Iris pigment epithelial cell (primary cell): ENCODE data around the gene SEMA4D.

Experiments
- DNase-seq: peaks from one replicate; pipeline ENCODE4 v3.0.0-alpha.2; 2011; ENCODE audit warnings: low read depth

SEMA4D gene

GRCh38 chr9:89502038-89502601 lies 4.2 kb upstream of the SEMA4D start:
- DNase-seq, result no peak

GRCh38 chr9:89501311-89501898 lies 3.5 kb upstream of the SEMA4D start:
- no peak for DNase-seq

- no peak for DNase-seq
These were observed 2.1 kb upstream of the SEMA4D start for GRCh38 chr9:89500008-89500407.

- no peak for DNase-seq
These were observed 1.1 kb upstream of the SEMA4D start for GRCh38 chr9:89498852-89499480.

GRCh38 chr9:89497257-89497963 lies 503 bp downstream of the SEMA4D start:
- DNase-seq, result no peak

- no peak for DNase-seq
These were observed 1.2 kb downstream of the SEMA4D start for GRCh38 chr9:89496645-89497256.

- no peak for DNase-seq
These were observed 1.9 kb downstream of the SEMA4D start for GRCh38 chr9:89495824-89496560.

GRCh38 chr9:89494199-89494598 lies 3.7 kb downstream of the SEMA4D start:
- no peak for DNase-seq

GRCh38 chr9:89493671-89494070 lies 4.2 kb downstream of the SEMA4D start:
- DNase-seq, result no peak

GRCh38 chr9:89493181-89493580 lies 4.7 kb downstream of the SEMA4D start:
- no peak for DNase-seq

GRCh38 chr9:89492586-89492985 lies 5.3 kb downstream of the SEMA4D start:
- DNase-seq, result no peak

GRCh38 chr9:89491694-89492093 lies 6.2 kb downstream of the SEMA4D start:
- DNase-seq, result no peak

GRCh38 chr9:89489548-89490530 lies 8.1 kb downstream of the SEMA4D start:
- DNase-seq, result peak; percentile 12

GRCh38 chr9:89488936-89489335 lies 9.0 kb downstream of the SEMA4D start:
- DNase-seq, result no peak

GRCh38 chr9:89488131-89488530 lies 9.8 kb downstream of the SEMA4D start:
- no peak for DNase-seq

- no peak for DNase-seq
These were observed 11.2 kb downstream of the SEMA4D start for GRCh38 chr9:89486681-89487080.

GRCh38 chr9:89484475-89485404 lies 13.2 kb downstream of the SEMA4D start:
- peak; percentile 6 for DNase-seq

GRCh38 chr9:89483592-89484474 lies 14.1 kb downstream of the SEMA4D start:
- DNase-seq, result no peak
